SH-SY5Y (cell line): Measurements from ENCODE around the gene TXNRD1.

Experiments used
- GATA2 ChIP-seq: IDR thresholded peaks from 2 replicates; pipeline ENCODE4 v1.6.1; 2011; ENCODE audit warnings: mild to moderate bottlenecking, low read depth, low read length
- GATA3 ChIP-seq: IDR thresholded peaks from 2 replicates; pipeline ENCODE4 v1.6.1; 2011; ENCODE audit warnings: low read depth, mild to moderate bottlenecking, low read length, moderate library complexity

GRCh38 chr12:104232609-104233280 lies 17.2 kb downstream of the TXNRD1 start:
- TF ChIP-seq GATA3 (no peak), GATA2 (no peak)
